DOHH2 (cell line): ENCODE measurements around the gene MYD88.

Experiments used
- CTCF ChIP-seq: fragments of 200-600 bp; sonication (generic); IDR thresholded peaks from one replicate; pipeline ENCODE4 v1.5.1; 2014; ENCODE audit warnings: antibody characterized with exemption, mild to moderate bottlenecking, low read depth, low read length; ENCODE audit not compliant: poor library complexity, severe bottlenecking
- EZH2phosphoT487 ChIP-seq: fragments of 200-600 bp; sonication (generic); IDR thresholded peaks from 2 replicates; pipeline ENCODE4 v1.6.1; 2017; ENCODE audit warnings: borderline replicate concordance, mild to moderate bottlenecking, antibody characterized with exemption, low read length, moderate library complexity, mixed read lengths

- no peak for TF ChIP-seq CTCF
- TF ChIP-seq EZH2phosphoT487, result no peak
These were observed 18.4 kb upstream of the MYD88 start for GRCh38 chr3:38119821-38120692.
